Heart left ventricle (tissue), 13 donors: Measurements from ENCODE around the gene PRMT5.

Source experiments
- POLR2A ChIP-seq, 2 donors: fragments of 450-650 bp; IDR thresholded peaks; one replicate each; pipeline ENCODE4 v1.6.1; 2017; ENCODE audit warnings: antibody characterized with exemption in 2 of 2, mild to moderate bottlenecking in 2 of 2, moderate library complexity in 2 of 2
- TF ChIP-seq, protein P1 (sequence below), 12 donors: fragments of 200-600 bp; sonication (generic) in 4 of 12; IDR thresholded peaks; one replicate each; pipeline versions ENCODE4 v1.5.0 to v1.8.0; 2018 to 2022; ENCODE audit warnings: antibody characterized with exemption in 12 of 12, mild to moderate bottlenecking in 5 of 12
- donor health status: ischemic (EF 13 %, LVEDD 7.1; RV severe dilation, severe dysfunction).
- donor health status: DM: no; HTN: yes; CAD: no.
- donor health status: DM: no; HTN: no; CAD: no.
- donor health status: ischemic (EF 25% LVEDD 6.9; RV normal size, moderate dysfunction).
- donor health status: ischemic (EF 25% LVEDD 5.7; RV mildly dilated, moderate dysfunction).
- donor health status: ischemic (EF 35%, LVEDD 5.7; RV mildly dilated, moderate dysfunction).
- donor health status: nonischemic (EF 11% LVEDD 7.7; RV severe dilation, severe dysfunction).
- donor health status: DM: yes; HTN: yes; CAD: no.
- donor health status: PGD.
- donor health status: ischemic (EF 29% LVEDD 5.4; RV normal size, mild dysfunction).
- donor health status: nonischemic (EF 23%, LVEDD 6.1; RV moderate dilation, normal function).

DNA sequence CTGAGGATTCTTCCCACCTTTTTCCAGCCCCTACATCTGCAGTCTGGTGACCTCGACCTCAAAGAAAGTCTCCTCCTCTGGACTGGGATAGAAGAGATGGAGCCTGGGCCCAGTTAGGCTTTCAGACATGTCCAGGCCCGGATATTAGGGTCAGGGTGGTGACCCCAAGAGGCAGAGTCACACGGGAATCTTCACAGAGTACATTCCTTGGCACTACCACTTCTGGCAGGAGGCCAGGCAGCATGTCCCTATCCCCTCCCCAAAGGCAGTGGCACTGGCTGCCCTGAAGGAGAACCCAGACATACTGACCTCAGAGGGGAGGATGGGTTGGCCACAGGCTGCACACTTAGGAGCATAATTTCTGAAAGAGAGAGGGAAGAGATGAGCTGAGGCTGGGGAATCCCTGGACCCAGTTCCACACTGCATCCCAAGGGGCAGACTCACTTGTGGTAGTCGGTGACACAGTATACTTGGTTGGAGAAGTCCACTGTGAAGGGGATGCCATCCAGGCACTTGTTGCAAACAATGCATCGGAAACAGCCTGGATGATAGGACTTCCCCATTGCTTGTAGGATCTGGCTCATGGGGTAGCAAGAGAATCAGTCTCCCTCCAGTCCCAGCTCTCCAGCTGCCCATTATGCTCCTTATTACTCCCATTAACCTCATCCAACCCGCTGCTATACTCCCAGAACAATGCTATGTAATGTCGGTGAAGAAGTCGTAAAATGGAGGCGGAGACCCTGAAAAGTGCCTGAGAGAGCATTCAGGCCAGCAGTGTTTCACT, 45.5 kb upstream of the PRMT5 start:
- TF ChIP-seq, protein P1, sequence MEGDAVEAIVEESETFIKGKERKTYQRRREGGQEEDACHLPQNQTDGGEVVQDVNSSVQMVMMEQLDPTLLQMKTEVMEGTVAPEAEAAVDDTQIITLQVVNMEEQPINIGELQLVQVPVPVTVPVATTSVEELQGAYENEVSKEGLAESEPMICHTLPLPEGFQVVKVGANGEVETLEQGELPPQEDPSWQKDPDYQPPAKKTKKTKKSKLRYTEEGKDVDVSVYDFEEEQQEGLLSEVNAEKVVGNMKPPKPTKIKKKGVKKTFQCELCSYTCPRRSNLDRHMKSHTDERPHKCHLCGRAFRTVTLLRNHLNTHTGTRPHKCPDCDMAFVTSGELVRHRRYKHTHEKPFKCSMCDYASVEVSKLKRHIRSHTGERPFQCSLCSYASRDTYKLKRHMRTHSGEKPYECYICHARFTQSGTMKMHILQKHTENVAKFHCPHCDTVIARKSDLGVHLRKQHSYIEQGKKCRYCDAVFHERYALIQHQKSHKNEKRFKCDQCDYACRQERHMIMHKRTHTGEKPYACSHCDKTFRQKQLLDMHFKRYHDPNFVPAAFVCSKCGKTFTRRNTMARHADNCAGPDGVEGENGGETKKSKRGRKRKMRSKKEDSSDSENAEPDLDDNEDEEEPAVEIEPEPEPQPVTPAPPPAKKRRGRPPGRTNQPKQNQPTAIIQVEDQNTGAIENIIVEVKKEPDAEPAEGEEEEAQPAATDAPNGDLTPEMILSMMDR (IDR thresholded peaks at IDR 0.05): no peak
- TF ChIP-seq POLR2A (IDR thresholded peaks at IDR 0.05): no peak
